ENCODE measurements around the gene MAP3K14.
A peak's percentile ranks its signal among the peaks of the same experiment; 100 is the strongest.
"Not testable (repeated sequence)": the region's sequence is repeated elsewhere in the genome, so short reads cannot be mapped to it uniquely, and the experiment has no call there.

MAP3K14 gene

GRCh38 chr17:45253879-45254278 lies 62.9 kb downstream of the MAP3K14 start:
- no peak for DNase-seq

- not testable (repeated sequence) for DNase-seq
Observed at GRCh38 chr17:45253237-45253636, 63.6 kb downstream of the MAP3K14 start.

- no peak for DNase-seq
Observed at GRCh38 chr17:45251931-45252330, 64.9 kb downstream of the MAP3K14 start.

- peak; percentile 85 for DNase-seq
Observed at GRCh38 chr17:45248132-45248957, 68.5 kb downstream of the MAP3K14 start.

GRCh38 chr17:45247429-45248131 lies 69.2 kb downstream of the MAP3K14 start:
- DNase-seq, result peak; percentile 98

- no peak for DNase-seq
Observed at GRCh38 chr17:45246861-45247428, 69.9 kb downstream of the MAP3K14 start.

GRCh38 chr17:45246338-45246737 lies 70.5 kb downstream of the MAP3K14 start:
- no peak for DNase-seq

GRCh38 chr17:45244725-45245656 lies 71.8 kb downstream of the MAP3K14 start:
- no peak for DNase-seq

GRCh38 chr17:45243750-45244149 lies 73.1 kb downstream of the MAP3K14 start:
- no peak for DNase-seq

- no peak for DNase-seq
Observed at GRCh38 chr17:45242029-45242414, 74.8 kb downstream of the MAP3K14 start.

GRCh38 chr17:45241328-45242028 lies 75.3 kb downstream of the MAP3K14 start:
- DNase-seq, result no peak

GRCh38 chr17:45240905-45241327 lies 75.9 kb downstream of the MAP3K14 start:
- DNase-seq, result no peak

GRCh38 chr17:45238155-45238774 lies 78.6 kb downstream of the MAP3K14 start:
- DNase-seq, result no peak

- DNase-seq, result no peak
Observed at GRCh38 chr17:45237686-45238085, 79.1 kb downstream of the MAP3K14 start.

GRCh38 chr17:45236282-45236606 lies 80.6 kb downstream of the MAP3K14 start:
- no peak for DNase-seq

GRCh38 chr17:45235416-45236281 lies 81.2 kb downstream of the MAP3K14 start:
- DNase-seq, result peak; percentile 82

- peak; percentile 67 for DNase-seq
Observed at GRCh38 chr17:45234641-45235415, 82.0 kb downstream of the MAP3K14 start.

- DNase-seq, result no peak
Observed at GRCh38 chr17:45233423-45233924, 83.3 kb downstream of the MAP3K14 start.

All from CD4-positive, alpha-beta T cell treated with Interleukin-17A for 1 hour (primary cell).